ENCODE measurements around the gene TSR3. TPM values are rescaled to one million over a fixed set of nuclear protein-coding genes. Genes with fewer than 3 reads are reported as not detected.

The TSR3 gene
- total and polyA plus RNA-seq, 2 donors from 2014 or later = 44.8 to 95.4 TPM

GRCh38 chr16:1314399-1315068 lies 37.1 kb downstream of the TSR3 start:
- H3K27ac ChIP-seq (ENCODE audit: low read depth in 2 of 2, low read length in 2 of 2) = no peak overlapping the region
- H3K27me3 ChIP-seq (ENCODE audit: control insufficient read depth, insufficient read depth, low read length) = no peaks in the 10 kb centered on the region
- no peak for TF ChIP-seq CTCF (IDR thresholded peaks at IDR 0.05; ENCODE audit: borderline replicate concordance, extremely low read depth, insufficient read depth)
- peaks cover 11 to 37% (median 31%) of the 10 kb centered on the region in 3 donors for H3K36me3 ChIP-seq (ENCODE audit: control insufficient read depth in 2 of 3, insufficient read depth in 3 of 3, low read length in 3 of 3)
- intact Hi-C loops (cut with DNase I) = no loop called here
- no peaks in the 10 kb centered on the region for H3K9me3 ChIP-seq (ENCODE audit: control insufficient read depth in 2 of 3, insufficient read depth in 1 of 3, low read length in 3 of 3)
- FAIRE-seq = no peak
- H3K9ac ChIP-seq (ENCODE audit: low read length in 3 of 3) = no peak overlapping the region
- DNase-seq = peak in 1 of 5 donors; percentile 64
- peaks cover 0 to 27% (median 10%) of the 10 kb centered on the region in 3 donors for H3K4me1 ChIP-seq (ENCODE audit: control insufficient read depth in 2 of 3, insufficient read depth in 2 of 3, low read depth in 1 of 3, low read length in 3 of 3)
- no peak overlapping the region for H3K4me3 ChIP-seq (ENCODE audit: low read length in 3 of 3)

- intact Hi-C loops (cut with DNase I) = no loop called here
Measured at GRCh38 chr16:1313721-1314369, 37.8 kb downstream of the TSR3 start.

GRCh38 chr16:1312903-1313302 lies 38.8 kb downstream of the TSR3 start:
- DNase-seq = no peak
- no peak overlapping the region for H3K27ac ChIP-seq (ENCODE audit: low read depth in 2 of 2, low read length in 2 of 2)
- intact Hi-C loops (cut with DNase I) = no loop called here
- H3K4me1 ChIP-seq (ENCODE audit: control insufficient read depth in 2 of 3, insufficient read depth in 2 of 3, low read depth in 1 of 3, low read length in 3 of 3) = peaks cover 0 to 29% (median 10%) of the 10 kb centered on the region in 3 donors
- H3K27me3 ChIP-seq (ENCODE audit: control insufficient read depth, insufficient read depth, low read length) = no peaks in the 10 kb centered on the region
- no peak for TF ChIP-seq CTCF (IDR thresholded peaks at IDR 0.05; ENCODE audit: borderline replicate concordance, extremely low read depth, insufficient read depth)
- FAIRE-seq = no peak
- no peaks in the 10 kb centered on the region for H3K9me3 ChIP-seq (ENCODE audit: control insufficient read depth in 2 of 3, insufficient read depth in 1 of 3, low read length in 3 of 3)
- peaks cover 3 to 24% (median 21%) of the 10 kb centered on the region in 3 donors for H3K36me3 ChIP-seq (ENCODE audit: control insufficient read depth in 2 of 3, insufficient read depth in 3 of 3, low read length in 3 of 3)
- H3K9ac ChIP-seq (ENCODE audit: low read length in 3 of 3) = no peak overlapping the region
- no peak overlapping the region for H3K4me3 ChIP-seq (ENCODE audit: low read length in 3 of 3)

More at GRCh38 chr16:1313721-1314369, 37.8 kb downstream of the TSR3 start:
- H3K27ac ChIP-seq (ENCODE audit: low read depth in 2 of 2, low read length in 2 of 2) = no peak overlapping the region
- no peak for TF ChIP-seq CTCF (IDR thresholded peaks at IDR 0.05; ENCODE audit: borderline replicate concordance, extremely low read depth, insufficient read depth)
- peaks cover 6 to 31% (median 30%) of the 10 kb centered on the region in 3 donors for H3K36me3 ChIP-seq (ENCODE audit: control insufficient read depth in 2 of 3, insufficient read depth in 3 of 3, low read length in 3 of 3)
- no peaks in the 10 kb centered on the region for H3K9me3 ChIP-seq (ENCODE audit: control insufficient read depth in 2 of 3, insufficient read depth in 1 of 3, low read length in 3 of 3)
- no peaks in the 10 kb centered on the region for H3K27me3 ChIP-seq (ENCODE audit: control insufficient read depth, insufficient read depth, low read length)
- peaks cover 0 to 27% (median 10%) of the 10 kb centered on the region in 3 donors for H3K4me1 ChIP-seq (ENCODE audit: control insufficient read depth in 2 of 3, insufficient read depth in 2 of 3, low read depth in 1 of 3, low read length in 3 of 3)
- FAIRE-seq (no peak), DNase-seq (no peak)
- H3K4me3 ChIP-seq (ENCODE audit: low read length in 3 of 3) = no peak overlapping the region
- H3K9ac ChIP-seq (ENCODE audit: low read length in 3 of 3) = no peak overlapping the region

All from kidney (tissue), 14 donors.